GM19452 (cell line): ENCODE data around the gene EIF2S3B.
A peak's percentile ranks its signal among the peaks of the same experiment; 100 is the strongest.
"Not testable (repeated sequence)": the region's sequence is repeated elsewhere in the genome, so short reads cannot be mapped to it uniquely, and the experiment has no call there.

ENCODE experiments used
- ATAC-seq: cut with Tn5 transposase; IDR thresholded peaks from one replicate; pipeline ENCODE4 v1.9.1; 2021; ENCODE audit not compliant: unreplicated experiment

Gene EIF2S3B

GRCh38 chr12:10505620-10506019, at the start of gene EIF2S3B:
TSS of gene EIF2S3B (plus strand) at chr12:10505890. CDS start at chr12:10505903, 13 bp downstream.
- ATAC-seq, result no peak

- ATAC-seq, result no peak
Measured at GRCh38 chr12:10456856-10457255, 48.8 kb upstream of the EIF2S3B start.

GRCh38 chr12:10457760-10458159, 47.9 kb upstream of the EIF2S3B start:
- no peak for ATAC-seq

GRCh38 chr12:10466311-10466710, 39.4 kb upstream of the EIF2S3B start:
- no peak for ATAC-seq

GRCh38 chr12:10469701-10470100, 36.0 kb upstream of the EIF2S3B start:
- ATAC-seq, result no peak

- ATAC-seq, result not testable (repeated sequence)
Measured at GRCh38 chr12:10472808-10473207, 32.9 kb upstream of the EIF2S3B start.

- ATAC-seq, result not testable (repeated sequence)
Measured at GRCh38 chr12:10481901-10482300, 23.8 kb upstream of the EIF2S3B start.

GRCh38 chr12:10487328-10487727, 18.4 kb upstream of the EIF2S3B start:
- not testable (repeated sequence) for ATAC-seq

- ATAC-seq, result no peak
Measured at GRCh38 chr12:10491766-10492165, 13.9 kb upstream of the EIF2S3B start.

GRCh38 chr12:10497602-10498001, 8.1 kb upstream of the EIF2S3B start:
- ATAC-seq, result no peak

GRCh38 chr12:10498042-10498441, 7.6 kb upstream of the EIF2S3B start:
- ATAC-seq, result no peak

- ATAC-seq, result no peak
Measured at GRCh38 chr12:10501030-10501429, 4.7 kb upstream of the EIF2S3B start.

- ATAC-seq, result no peak
Measured at GRCh38 chr12:10503460-10503859, 2.2 kb upstream of the EIF2S3B start.

- no peak for ATAC-seq
Measured at GRCh38 chr12:10511756-10512355, 6.2 kb downstream of the EIF2S3B start.

GRCh38 chr12:10512798-10513197, 7.1 kb downstream of the EIF2S3B start:
- ATAC-seq, result no peak

GRCh38 chr12:10521555-10521954, 15.9 kb downstream of the EIF2S3B start:
- ATAC-seq, result no peak

GRCh38 chr12:10528174-10528953, 22.7 kb downstream of the EIF2S3B start:
- ATAC-seq, result no peak

GRCh38 chr12:10529603-10530002, 23.9 kb downstream of the EIF2S3B start:
- ATAC-seq, result no peak

- ATAC-seq, result no peak
Measured at GRCh38 chr12:10537721-10538120, 32.0 kb downstream of the EIF2S3B start.

GRCh38 chr12:10540776-10541205, 35.1 kb downstream of the EIF2S3B start:
- ATAC-seq, result peak; percentile 89

GRCh38 chr12:10543499-10543898, 37.8 kb downstream of the EIF2S3B start:
- no peak for ATAC-seq

GRCh38 chr12:10551375-10551774, 45.7 kb downstream of the EIF2S3B start:
- ATAC-seq, result no peak
